CD4-positive, alpha-beta memory T cell (primary cell): ENCODE results near the gene CA12. TPM values are rescaled to one million over a fixed set of nuclear protein-coding genes. Genes with fewer than 3 reads are reported as not detected.

Experiments used
- CTCF ChIA-PET: fragments of 350-600 bp; sonication (Branson Sonifier 250); formaldehyde crosslinking; loops from one replicate; lab custom pipeline; 2021; ENCODE audit warnings: inconsistent platforms; ENCODE audit not compliant: partially characterized antibody; lab: Charles Lee
- POLR2A ChIA-PET: fragments of 350-600 bp; sonication (Branson Sonifier 250); formaldehyde crosslinking; loops from one replicate; lab custom pipeline; 2021; ENCODE audit not compliant: partially characterized antibody; lab: Charles Lee
- DNase-seq, 5 donors: peaks; one replicate each; pipeline versions ENCODE4 v3.0.0 to v3.0.0-alpha.2; 2020 to 2022; ENCODE audit warnings: mixed read lengths in 1 of 5
- H3K27ac ChIP-seq: one replicate; pipeline ENCODE4 v1.7.0; 2013; ENCODE audit warnings: low read depth, low read length
- H3K27me3 ChIP-seq: 2 replicates; pipeline ENCODE4 v1.7.0; 2013; ENCODE audit warnings: mild to moderate bottlenecking, low read length, moderate library complexity; ENCODE audit not compliant: insufficient read depth
- H3K36me3 ChIP-seq: 2 replicates; pipeline ENCODE4 v1.7.0; 2013; ENCODE audit warnings: mild to moderate bottlenecking, low read length, moderate library complexity; ENCODE audit not compliant: insufficient read depth
- H3K4me1 ChIP-seq: 2 replicates; pipeline ENCODE4 v1.7.0; 2013; ENCODE audit warnings: mild to moderate bottlenecking, low read length, moderate library complexity; ENCODE audit not compliant: insufficient read depth
- H3K4me3 ChIP-seq, 2 donors: one replicate each; pipeline ENCODE4 v1.7.0; 2013; ENCODE audit warnings: low read length in 2 of 2, mild to moderate bottlenecking in 1 of 2
- H3K9me3 ChIP-seq, 2 donors: one replicate each; pipeline ENCODE4 v1.7.0; 2013; ENCODE audit warnings: low read length in 2 of 2, control low read depth in 1 of 2; ENCODE audit not compliant: control insufficient read depth in 1 of 2
- H3K27ac Mint-ChIP-seq, 7 donors: one replicate each; pipeline ENCODE4 v1.8.0; 2020 to 2021; ENCODE audit warnings: mixed read lengths in 7 of 7, mild to moderate bottlenecking in 6 of 7, inconsistent platforms in 3 of 7, moderate library complexity in 3 of 7
- H3K27me3 Mint-ChIP-seq, 2 donors: one replicate each; pipeline ENCODE4 v1.8.0; 2020 to 2021; ENCODE audit warnings: mixed read lengths in 2 of 2
- H3K36me3 Mint-ChIP-seq, 2 donors: one replicate each; pipeline ENCODE4 v1.8.0; 2020 to 2021; ENCODE audit warnings: mixed read lengths in 2 of 2, inconsistent platforms in 1 of 2, mild to moderate bottlenecking in 1 of 2
- H3K4me1 Mint-ChIP-seq, 4 donors: one replicate each; pipeline ENCODE4 v1.8.0; 2020 to 2021; ENCODE audit warnings: mixed read lengths in 4 of 4, mild to moderate bottlenecking in 1 of 4
- H3K4me3 Mint-ChIP-seq, 8 donors: one replicate each; pipeline ENCODE4 v1.8.0; 2020 to 2021; ENCODE audit warnings: mixed read lengths in 8 of 8, mild to moderate bottlenecking in 7 of 8, moderate library complexity in 6 of 8, inconsistent platforms in 3 of 8
- H3K9me3 Mint-ChIP-seq, 8 donors: one replicate each; pipeline ENCODE4 v1.8.0; 2020 to 2021; ENCODE audit warnings: mixed read lengths in 8 of 8, mild to moderate bottlenecking in 5 of 8, inconsistent platforms in 3 of 8, moderate library complexity in 1 of 8
- intact Hi-C: fragments of 100-400 bp; cut with micrococcal nuclease; formaldehyde crosslinking; loops from one replicate; pipeline ENCODE4 v1.15.1; 2023
- polyA plus RNA-seq, 2 donors: library from polyadenylated mRNA; unstranded; fragments of 300-500 nt; fragmentation: Illumina TruSeq; gene quantifications; one replicate each; pipeline ENCODE4 v1.2.3, GENCODE V29; 2021
- total RNA-seq, 2 experiments: library from RNA; stranded (reverse); gene quantifications; one replicate each; pipeline ENCODE4 v1.2.3, GENCODE V29; 2021

CA12 gene
- total and polyA plus RNA-seq, 4 experiments from 2014 or later: not detected

DNA sequence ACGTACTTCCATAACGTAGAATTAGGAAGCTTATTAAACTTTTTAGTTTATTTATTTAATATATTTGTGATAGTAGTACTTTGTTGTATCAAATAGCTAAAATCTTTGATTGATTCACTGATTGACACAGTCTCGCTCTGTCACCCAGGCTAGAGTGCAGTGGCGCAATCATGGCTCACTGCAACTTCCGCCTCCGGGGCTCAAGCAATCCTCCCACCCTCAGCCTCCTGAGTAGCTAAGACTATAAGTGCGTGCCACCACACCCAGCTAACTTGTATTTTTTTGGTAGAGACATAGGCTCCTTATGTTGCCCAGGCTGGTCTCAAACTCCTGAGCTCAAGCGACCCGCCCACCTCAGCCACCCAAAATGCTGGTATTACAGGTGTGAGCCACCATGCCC, 98.5 kb downstream of the CA12 start:
- no peaks in the 10 kb centered on the region for H3K27me3 ChIP-seq
- POLR2A ChIA-PET: interaction anchor here (1.1 kb wide), 1 partner anchor 126 kb away, joined by 4 read pairs; the partner anchor contains the start of gene RPS27L
- no peak overlapping the region for H3K4me3 Mint-ChIP-seq
- peaks cover 21 to 27% of the 10 kb centered on the region in 2 donors for H3K36me3 Mint-ChIP-seq
- no peak overlapping the region for H3K4me3 ChIP-seq
- H3K9me3 ChIP-seq: no peaks in the 10 kb centered on the region
- intact Hi-C loops: loop anchor here (10.0 kb wide), 1 partner anchor 542 kb away; no protein-coding TSS in a partner anchor
- CTCF ChIA-PET: interaction anchor here (0.9 kb wide), 1 partner anchor 8 kb away, joined by 3 read pairs; no protein-coding TSS in a partner anchor
- no peaks in the 10 kb centered on the region for H3K36me3 ChIP-seq
- peaks cover 9% of the 10 kb centered on the region for H3K4me1 ChIP-seq
- no peaks in the 10 kb centered on the region for H3K9me3 Mint-ChIP-seq
- H3K27ac ChIP-seq: no peak overlapping the region
- H3K27ac Mint-ChIP-seq: peak overlapping the region in 1 of 7 donors; percentile 74
- no peak for DNase-seq
- H3K4me1 Mint-ChIP-seq: peaks cover 7 to 21% (median 12%) of the 10 kb centered on the region in 4 donors
- no peaks in the 10 kb centered on the region for H3K27me3 Mint-ChIP-seq

DNA sequence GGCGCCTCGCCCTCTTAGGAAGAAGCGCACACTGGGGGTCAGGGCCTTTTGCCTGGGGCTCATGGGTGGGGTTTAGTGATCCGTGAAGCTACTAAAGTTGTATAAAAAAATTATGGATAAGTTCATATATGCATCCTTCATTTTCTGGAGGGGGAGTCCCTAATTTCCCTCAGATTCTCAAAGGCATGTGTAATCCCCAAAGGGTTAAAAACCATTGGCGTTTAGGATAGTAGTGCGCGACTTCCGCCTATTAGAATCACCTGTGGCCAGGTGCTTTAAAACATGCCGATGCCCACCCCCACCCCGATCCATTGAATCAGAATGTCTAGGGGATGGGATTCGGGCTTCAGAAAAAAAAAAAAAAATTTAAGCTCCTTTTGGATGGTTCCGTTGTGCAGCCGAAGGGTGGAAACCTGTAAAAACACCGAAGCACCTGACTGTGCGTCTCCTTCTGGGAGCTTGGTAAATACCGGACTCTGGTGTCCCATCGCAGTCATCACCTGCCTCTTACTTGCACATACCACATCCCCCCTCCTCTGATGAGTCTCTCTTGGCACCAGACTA, 103.7 kb downstream of the CA12 start:
- Histone ChIP-seq H3K27ac (peak overlapping the region; percentile 68), H3K4me3 (peak overlapping the region; percentile 61 to 84), H3K4me1 (peaks cover 31% of the 10 kb centered on the region), H3K9me3 (no peaks in the 10 kb centered on the region), H3K36me3 (no peaks in the 10 kb centered on the region), H3K27me3 (no peaks in the 10 kb centered on the region)
- intact Hi-C loops: loop anchor here (1.0 to 2.0 kb wide), 4 partner anchors 86 to 229 kb away; partner anchors contain the start of genes LACTB and RPS27L
- POLR2A ChIA-PET: interaction anchor here (0.8 to 6.9 kb wide), 8 partner anchors 35 to 229 kb away, joined by 3 to 94 read pairs (median 4); partner anchors contain the start of genes LACTB, RAB8B and RPS27L
- DNase-seq: peak in 1 of 5 donors; percentile 49
- CTCF ChIA-PET: interaction anchor here (1.2 to 2.4 kb wide), 4 partner anchors 10 to 112 kb away, joined by 4 to 7 read pairs (median 4); partner anchors contain the start of gene RAB8B
- Mint-ChIP-seq H3K4me3 (peak overlapping the region; percentile 82 to 87 (median 85)), H3K4me1 (peaks cover 19 to 46% (median 31%) of the 10 kb centered on the region in 4 donors), H3K36me3 (peaks cover 0 to 8% of the 10 kb centered on the region in 2 donors), H3K9me3 (no peaks in the 10 kb centered on the region), H3K27me3 (no peaks in the 10 kb centered on the region), H3K27ac (peak overlapping the region; percentile 72 to 92 (median 89))

DNA sequence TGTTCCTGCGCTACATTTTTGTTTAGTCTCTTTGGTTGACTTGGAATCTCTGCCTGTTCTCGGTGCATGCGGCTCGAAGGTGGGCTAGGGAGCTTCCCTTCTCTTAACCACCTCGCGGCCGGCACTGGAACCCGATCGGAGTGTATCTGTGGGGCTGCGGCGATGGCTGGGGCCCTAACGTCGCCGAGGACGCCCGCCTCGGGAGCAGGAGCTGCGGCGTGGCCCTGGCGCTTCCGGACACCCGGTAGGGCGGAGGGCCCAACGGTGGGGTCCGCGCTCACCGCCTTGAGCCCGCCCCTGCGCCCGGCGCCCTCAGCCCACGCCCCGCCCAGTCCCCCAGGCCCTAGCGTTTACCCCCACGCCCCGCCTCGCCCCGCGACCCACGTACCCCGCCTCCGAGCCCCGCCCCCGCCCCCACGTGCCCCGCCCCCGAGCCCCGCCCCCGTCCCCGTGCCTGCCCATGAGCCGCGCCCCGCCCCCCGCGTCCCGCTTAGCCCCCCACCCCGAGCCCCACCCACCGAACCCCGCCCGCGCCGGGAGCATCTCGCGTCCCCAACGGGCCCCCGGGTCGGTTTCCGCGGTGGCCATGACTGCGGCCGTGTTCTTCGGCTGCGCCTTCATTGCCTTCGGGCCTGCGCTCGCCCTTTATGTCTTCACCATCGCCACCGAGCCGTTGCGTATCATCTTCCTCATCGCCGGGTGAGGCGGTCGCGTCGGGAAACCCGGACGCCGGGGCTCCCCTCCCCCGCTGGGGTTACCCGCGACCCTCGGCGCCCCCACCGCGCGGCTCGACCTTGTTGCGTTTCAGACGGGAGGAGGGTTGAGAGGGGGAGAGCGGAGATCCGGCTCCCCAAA, 104.4 kb downstream of the CA12 start, which contains the start of gene APH1B:
APH1B (plus strand) TSS at position 568 of the 855 bp plus-strand sequence; CDS start at position 587, 19 bp downstream.
- intact Hi-C loops: loop anchor here (1.0 to 2.0 kb wide), 4 partner anchors 85 to 228 kb away; partner anchors contain the start of genes LACTB and RPS27L
- Mint-ChIP-seq H3K9me3 (no peaks in the 10 kb centered on the region), H3K4me3 (peak within 1 kb of the TSS; percentile 84 to 90 (median 88)), H3K36me3 (peaks cover 0 to 9% of the 10 kb centered on the region in 2 donors), H3K27me3 (no peaks in the 10 kb centered on the region), H3K4me1 (peaks cover 19 to 46% (median 31%) of the 10 kb centered on the region in 4 donors), H3K27ac (peak within 1 kb of the TSS; percentile 79 to 94 (median 92))
- CTCF ChIA-PET: interaction anchor here (1.2 to 2.8 kb wide), 6 partner anchors 11 to 123 kb away, joined by 3 to 10 read pairs (median 4); partner anchors contain the start of gene RAB8B
- no peaks in the 10 kb centered on the region for H3K9me3 ChIP-seq
- POLR2A ChIA-PET: interaction anchor here (0.6 to 6.9 kb wide), 12 partner anchors 15 to 1716 kb away, joined by 3 to 94 read pairs (median 4); partner anchors contain the start of genes LACTB, RAB8B and RPS27L
- no peaks in the 10 kb centered on the region for H3K36me3 ChIP-seq
- DNase-seq: peak; percentile 75 to 83 (median 77)
- peaks cover 31% of the 10 kb centered on the region for H3K4me1 ChIP-seq
- H3K27ac ChIP-seq: peak within 1 kb of the TSS; percentile 68
- H3K27me3 ChIP-seq: no peaks in the 10 kb centered on the region
- peak within 1 kb of the TSS; percentile 66 to 84 for H3K4me3 ChIP-seq

DNA sequence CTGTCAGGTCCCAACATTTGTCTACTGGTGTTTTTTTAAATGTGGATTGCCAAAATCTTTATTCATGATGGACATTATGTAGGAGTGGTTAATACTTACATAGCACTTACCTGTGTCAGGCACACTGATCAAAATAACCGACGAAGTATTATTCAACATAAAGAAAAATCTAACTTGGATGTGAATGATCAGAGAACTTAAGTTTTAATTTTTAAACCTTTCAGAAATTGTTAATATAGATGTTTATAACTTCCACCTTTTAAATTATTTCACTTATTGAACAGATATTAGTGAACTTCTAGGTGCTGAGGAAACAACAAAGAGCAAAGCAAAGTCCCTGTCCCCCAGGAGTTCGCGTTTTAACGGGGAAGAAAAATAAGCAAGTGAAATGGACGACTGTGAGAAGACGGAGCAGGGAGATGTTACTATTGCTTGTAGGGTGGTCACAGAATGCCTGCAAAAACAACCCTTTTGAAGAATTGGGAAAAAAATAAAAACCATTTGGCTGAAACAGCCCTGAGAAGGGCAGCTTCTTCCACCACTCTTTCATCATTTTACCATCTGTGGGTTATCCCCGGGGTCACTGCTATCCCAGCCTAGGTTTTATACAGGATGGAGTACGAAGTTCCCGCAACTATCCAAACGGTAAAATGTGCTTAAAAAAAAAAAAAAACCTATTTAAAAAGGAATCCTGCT, 105.2 kb downstream of the CA12 start:
- Histone ChIP-seq H3K27ac (peak overlapping the region; percentile 66), H3K36me3 (no peaks in the 10 kb centered on the region), H3K9me3 (no peaks in the 10 kb centered on the region), H3K4me3 (peak overlapping the region; percentile 66 to 76), H3K27me3 (no peaks in the 10 kb centered on the region), H3K4me1 (peaks cover 31% of the 10 kb centered on the region)
- H3K27me3 Mint-ChIP-seq: no peaks in the 10 kb centered on the region
- H3K4me3 Mint-ChIP-seq: peak overlapping the region; percentile 82 to 90 (median 88)
- CTCF ChIA-PET: interaction anchor here (1.0 to 2.8 kb wide), 3 partner anchors 108 to 122 kb away, joined by 3 to 10 read pairs (median 3); no protein-coding TSS in a partner anchor
- H3K4me1 Mint-ChIP-seq: peaks cover 19 to 46% (median 31%) of the 10 kb centered on the region in 4 donors
- POLR2A ChIA-PET: interaction anchor here (0.6 to 6.9 kb wide), 8 partner anchors 15 to 1717 kb away, joined by 3 to 94 read pairs (median 4); partner anchors contain the start of genes LACTB, RAB8B and RPS27L
- intact Hi-C loops: loop anchor here (1.0 to 2.0 kb wide), 4 partner anchors 84 to 228 kb away; partner anchors contain the start of genes LACTB and RPS27L
- peaks cover 0 to 9% of the 10 kb centered on the region in 2 donors for H3K36me3 Mint-ChIP-seq
- no peaks in the 10 kb centered on the region for H3K9me3 Mint-ChIP-seq
- no peak for DNase-seq
- H3K27ac Mint-ChIP-seq: peak overlapping the region; percentile 77 to 94 (median 89)

DNA sequence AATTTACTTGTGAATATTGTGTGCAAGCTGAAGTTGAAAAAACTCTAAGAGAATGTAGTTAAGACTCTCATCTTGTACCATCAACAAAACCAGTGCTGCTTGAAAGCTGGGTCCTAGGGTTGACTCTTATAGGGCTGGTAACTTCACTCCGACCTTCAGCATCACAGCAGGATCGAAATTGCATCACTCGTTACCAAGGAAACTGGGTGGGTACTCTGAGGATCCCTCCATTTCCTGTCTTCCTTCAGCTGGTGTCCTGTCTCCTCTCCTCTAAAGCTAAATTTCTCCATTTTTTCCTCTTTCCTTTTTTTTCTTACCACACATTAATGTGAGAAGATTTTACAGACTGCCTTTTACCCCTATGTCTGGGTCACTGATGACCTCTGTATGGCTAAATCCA, 107.2 kb downstream of the CA12 start:
- Mint-ChIP-seq H3K4me3 (peak overlapping the region in 3 of 8 donors; percentile 1 to 11 (median 2)), H3K27me3 (no peaks in the 10 kb centered on the region), H3K9me3 (no peaks in the 10 kb centered on the region), H3K36me3 (peaks cover 0 to 2% of the 10 kb centered on the region in 2 donors), H3K4me1 (peaks cover 22 to 45% (median 32%) of the 10 kb centered on the region in 4 donors), H3K27ac (peak overlapping the region in 6 of 7 donors; percentile 5 to 85 (median 44))
- no peak for DNase-seq
- CTCF ChIA-PET: interaction anchor here (1.2 to 2.8 kb wide), 3 partner anchors 8 to 108 kb away, joined by 3 to 10 read pairs (median 3); no protein-coding TSS in a partner anchor
- no peak overlapping the region for H3K27ac ChIP-seq
- H3K9me3 ChIP-seq: no peaks in the 10 kb centered on the region
- no peaks in the 10 kb centered on the region for H3K27me3 ChIP-seq
- H3K4me1 ChIP-seq: peaks cover 31% of the 10 kb centered on the region
- no peaks in the 10 kb centered on the region for H3K36me3 ChIP-seq
- intact Hi-C loops: no loop called here
- no peak overlapping the region for H3K4me3 ChIP-seq
- POLR2A ChIA-PET: interaction anchor here (0.7 to 6.9 kb wide), 5 partner anchors 11 to 327 kb away, joined by 3 to 94 read pairs (median 4); partner anchors contain the start of genes RAB8B and RPS27L
